Activated naive CD4-positive, alpha-beta T cell treated with anti-CD3 and anti-CD28 coated beads, Interleukin-2, amount 50 U/mL, for 72 hours (primary cell): ENCODE results near the gene SPAG17. TPM values are rescaled to one million over a fixed set of nuclear protein-coding genes. Genes with fewer than 3 reads are reported as not detected.

Experiments
- ATAC-seq, 2 donors: fragments of 150-1000 bp; cut with Tn5 transposase; 2 replicates each; pipeline ENCODE4 v1.10.0; 2021; ENCODE audit warnings: mild to moderate bottlenecking in 2 of 2, moderate library complexity in 2 of 2
- DNase-seq, 2 donors: peaks; one replicate each; pipeline ENCODE4 v3.0.0; 2021 to 2022; ENCODE audit warnings: low spot score in 2 of 2
- H3K27ac Mint-ChIP-seq, 2 donors: one replicate each; pipeline ENCODE4 v1.8.0; 2022; ENCODE audit warnings: mild to moderate bottlenecking in 2 of 2, mixed read lengths in 2 of 2
- H3K36me3 Mint-ChIP-seq, 2 donors: one replicate each; pipeline ENCODE4 v1.8.0; 2022; ENCODE audit warnings: mixed read lengths in 2 of 2
- H3K9me3 Mint-ChIP-seq, 2 donors: one replicate each; pipeline ENCODE4 v1.8.0; 2022; ENCODE audit warnings: mixed read lengths in 2 of 2
- total RNA-seq, 2 donors: library from RNA; stranded (reverse); gene quantifications; one replicate each; pipeline ENCODE4 v1.2.3, GENCODE V29; 2022

SPAG17 gene
- total RNA-seq, 2 donors from 2014 or later = not detected

GRCh38 chr1:118188411-118188810 is 3.4 kb upstream of the SPAG17 start:
- DNase-seq (no peak), ATAC-seq (no peak)
- no peak overlapping the region for H3K27ac Mint-ChIP-seq
- peaks cover 7 to 14% of the 10 kb centered on the region in 2 donors for H3K36me3 Mint-ChIP-seq
- peaks cover 20 to 21% of the 10 kb centered on the region in 2 donors for H3K9me3 Mint-ChIP-seq

GRCh38 chr1:118186026-118186425 is 998 bp upstream of the SPAG17 start:
- Mint-ChIP-seq H3K9me3 (peaks cover 8% of the 10 kb centered on the region in 2 donors), H3K27ac (no peak overlapping the region), H3K36me3 (peaks cover 7 to 14% of the 10 kb centered on the region in 2 donors)
- ATAC-seq = no peak
- DNase-seq = no peak

GRCh38 chr1:118184739-118185083 is 317 bp downstream of the SPAG17 start:
- peaks cover 7 to 14% of the 10 kb centered on the region in 2 donors for H3K36me3 Mint-ChIP-seq
- DNase-seq = no peak
- H3K27ac Mint-ChIP-seq = no peak overlapping the region
- ATAC-seq = no peak
- H3K9me3 Mint-ChIP-seq = peaks cover 8% of the 10 kb centered on the region in 2 donors

DNA sequence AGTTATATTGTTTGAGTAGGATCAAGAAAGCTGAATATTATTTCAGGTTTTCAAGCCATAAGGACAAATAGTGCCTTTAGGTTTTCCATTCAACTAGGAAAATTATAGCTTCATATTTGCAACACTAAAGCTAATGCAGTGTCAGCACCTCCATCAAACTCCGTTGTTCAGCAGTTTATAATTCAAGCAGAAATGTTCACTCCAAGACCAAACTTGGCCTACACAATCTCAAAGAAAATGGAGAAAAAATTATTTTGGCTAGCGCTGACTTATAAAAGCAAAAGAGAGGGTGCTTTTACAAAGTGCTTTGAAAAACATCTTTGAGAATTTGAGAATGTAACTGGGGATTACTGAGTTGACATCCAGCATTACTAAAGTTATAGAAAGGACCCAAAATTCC is 1.4 kb downstream of the SPAG17 start:
- DNase-seq (no peak), ATAC-seq (no peak)
- peaks cover 7 to 14% of the 10 kb centered on the region in 2 donors for H3K36me3 Mint-ChIP-seq
- H3K9me3 Mint-ChIP-seq = peaks cover 8% of the 10 kb centered on the region in 2 donors
- no peak overlapping the region for H3K27ac Mint-ChIP-seq

DNA sequence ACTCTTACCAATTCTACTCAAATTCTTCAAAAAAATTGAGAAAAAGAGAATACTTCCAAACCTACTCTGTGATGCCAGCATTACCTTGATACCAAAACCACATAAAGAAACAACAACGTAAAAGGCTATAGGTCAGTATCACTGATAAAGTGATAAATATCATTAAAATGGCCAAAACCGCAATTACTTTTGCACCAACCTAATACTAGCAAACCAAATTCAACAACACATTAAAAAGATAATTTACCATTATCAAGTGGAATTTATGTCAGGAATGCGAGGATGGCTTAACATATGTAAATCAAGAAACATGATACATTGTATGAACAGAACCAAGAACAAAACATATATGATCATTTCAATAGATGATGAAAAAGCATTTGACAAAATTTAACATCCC is 7.0 kb downstream of the SPAG17 start:
- ATAC-seq = no peak
- peaks cover 13 to 15% of the 10 kb centered on the region in 2 donors for H3K9me3 Mint-ChIP-seq
- H3K27ac Mint-ChIP-seq = no peak overlapping the region
- H3K36me3 Mint-ChIP-seq = peaks cover 0 to 4% of the 10 kb centered on the region in 2 donors
- no peak for DNase-seq

- H3K9me3 Mint-ChIP-seq = peaks cover under 1 to 3% of the 10 kb centered on the region in 2 donors
Observed at GRCh38 chr1:118169016-118169415, 16.0 kb downstream of the SPAG17 start.

DNA sequence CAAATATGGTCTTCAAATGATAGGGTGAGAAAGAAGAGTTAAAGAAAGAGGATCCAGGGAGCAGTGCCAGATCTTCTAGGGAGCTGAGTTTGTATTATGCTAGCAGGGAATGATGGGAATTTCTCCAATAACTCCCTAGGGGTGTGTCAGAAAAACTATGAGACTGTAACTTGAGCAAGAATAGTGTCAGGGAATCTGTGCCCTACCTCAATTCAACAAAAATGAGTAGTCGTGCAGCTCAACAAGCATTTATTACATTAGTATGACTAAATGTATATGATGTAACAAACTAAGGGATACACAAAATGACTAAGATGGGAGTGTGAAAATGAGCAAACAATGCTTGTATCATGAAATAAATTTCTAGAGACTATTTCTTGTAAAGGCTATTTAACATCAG is 24.2 kb downstream of the SPAG17 start:
- peaks cover 0 to 6% of the 10 kb centered on the region in 2 donors for H3K9me3 Mint-ChIP-seq
- no peak for DNase-seq
- H3K36me3 Mint-ChIP-seq = no peaks in the 10 kb centered on the region
- no peak overlapping the region for H3K27ac Mint-ChIP-seq
- no peak for ATAC-seq

More at GRCh38 chr1:118169016-118169415, 16.0 kb downstream of the SPAG17 start:
- Mint-ChIP-seq H3K36me3 (peaks cover 0 to 4% of the 10 kb centered on the region in 2 donors), H3K27ac (no peak overlapping the region)
- no peak for ATAC-seq
- DNase-seq = no peak

GRCh38 chr1:118159569-118159968 is 25.5 kb downstream of the SPAG17 start:
- ATAC-seq (no peak), DNase-seq (no peak)
- Mint-ChIP-seq H3K36me3 (no peaks in the 10 kb centered on the region), H3K27ac (no peak overlapping the region), H3K9me3 (peaks cover 0 to 6% of the 10 kb centered on the region in 2 donors)

- H3K9me3 Mint-ChIP-seq = peaks cover 0 to 6% of the 10 kb centered on the region in 2 donors
- DNase-seq = no peak
- ATAC-seq = no peak
- H3K36me3 Mint-ChIP-seq = no peaks in the 10 kb centered on the region
- no peak overlapping the region for H3K27ac Mint-ChIP-seq
Observed at GRCh38 chr1:118158924-118159323, 26.1 kb downstream of the SPAG17 start.

- Mint-ChIP-seq H3K36me3 (no peaks in the 10 kb centered on the region), H3K27ac (no peak overlapping the region), H3K9me3 (peaks cover 0 to 6% of the 10 kb centered on the region in 2 donors)
- ATAC-seq (no peak), DNase-seq (no peak)
Observed at GRCh38 chr1:118157506-118157905, 27.5 kb downstream of the SPAG17 start.

- DNase-seq (no peak), ATAC-seq (no peak)
- H3K9me3 Mint-ChIP-seq = no peaks in the 10 kb centered on the region
- H3K36me3 Mint-ChIP-seq = no peaks in the 10 kb centered on the region
- no peak overlapping the region for H3K27ac Mint-ChIP-seq
Observed at GRCh38 chr1:118155106-118155505, 29.9 kb downstream of the SPAG17 start.

GRCh38 chr1:118154220-118154619 is 30.8 kb downstream of the SPAG17 start:
- Mint-ChIP-seq H3K9me3 (no peaks in the 10 kb centered on the region), H3K36me3 (no peaks in the 10 kb centered on the region), H3K27ac (no peak overlapping the region)
- DNase-seq (no peak), ATAC-seq (no peak)

DNA sequence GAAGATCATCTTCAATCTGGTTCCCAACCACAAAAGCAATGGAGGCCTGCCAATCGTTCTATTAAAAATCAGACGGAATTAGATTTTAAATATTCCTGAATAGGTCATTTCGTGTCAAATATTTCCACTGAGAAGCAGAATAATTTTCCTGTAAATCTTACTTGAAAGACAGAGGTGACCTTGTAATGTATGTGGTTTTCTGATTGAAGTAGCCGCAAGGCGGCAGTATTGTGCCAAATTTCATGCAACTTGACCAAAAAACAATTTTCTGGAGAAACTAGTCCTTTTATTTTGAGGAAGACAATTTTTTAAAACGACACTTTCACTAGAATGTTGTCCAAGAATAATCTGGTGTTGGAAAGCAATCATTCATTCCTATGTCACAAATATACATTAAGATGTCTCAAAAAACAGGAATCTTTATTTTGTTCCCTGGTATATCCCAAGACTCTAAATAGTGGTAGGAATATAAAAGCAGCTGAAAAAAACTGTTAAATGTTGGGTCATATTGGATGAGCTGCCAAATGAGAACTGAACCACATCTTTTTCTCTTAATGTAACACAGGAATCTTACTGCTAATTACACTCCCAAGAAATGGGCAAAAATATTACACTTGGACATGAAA is 33.6 kb downstream of the SPAG17 start:
- H3K27ac Mint-ChIP-seq = no peak overlapping the region
- ATAC-seq (no peak), DNase-seq (peak in 1 of 2 donors; percentile 33)
- no peaks in the 10 kb centered on the region for H3K9me3 Mint-ChIP-seq
- H3K36me3 Mint-ChIP-seq = no peaks in the 10 kb centered on the region

DNA sequence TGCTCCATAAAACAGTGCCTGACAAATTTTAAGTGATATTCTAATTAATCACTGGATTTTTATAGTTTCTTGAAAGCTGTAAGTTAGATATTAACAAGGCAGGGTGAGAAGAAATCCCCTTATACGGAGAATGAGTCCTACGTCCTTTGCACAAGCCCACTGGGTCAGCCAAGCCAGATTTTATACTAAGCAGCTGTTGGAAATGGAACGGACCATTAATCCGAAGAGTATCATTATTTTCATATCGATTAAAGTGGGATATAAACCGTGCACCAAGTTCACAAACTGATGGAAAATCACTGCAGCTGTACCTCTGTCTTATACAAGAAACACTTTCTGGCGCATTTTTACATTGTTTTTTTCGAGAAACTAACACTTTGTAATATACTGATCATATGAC is 35.2 kb downstream of the SPAG17 start:
- no peak for ATAC-seq
- Mint-ChIP-seq H3K27ac (no peak overlapping the region), H3K36me3 (no peaks in the 10 kb centered on the region), H3K9me3 (no peaks in the 10 kb centered on the region)
- no peak for DNase-seq

GRCh38 chr1:118148034-118148433 is 37.0 kb downstream of the SPAG17 start:
- ATAC-seq (no peak), DNase-seq (no peak)
- H3K27ac Mint-ChIP-seq = no peak overlapping the region
- H3K36me3 Mint-ChIP-seq = no peaks in the 10 kb centered on the region
- H3K9me3 Mint-ChIP-seq = peaks cover 0 to 4% of the 10 kb centered on the region in 2 donors

GRCh38 chr1:118147522-118147921 is 37.5 kb downstream of the SPAG17 start:
- H3K27ac Mint-ChIP-seq = no peak overlapping the region
- ATAC-seq = no peak
- peaks cover 0 to 4% of the 10 kb centered on the region in 2 donors for H3K9me3 Mint-ChIP-seq
- DNase-seq = no peak
- H3K36me3 Mint-ChIP-seq = no peaks in the 10 kb centered on the region

DNA sequence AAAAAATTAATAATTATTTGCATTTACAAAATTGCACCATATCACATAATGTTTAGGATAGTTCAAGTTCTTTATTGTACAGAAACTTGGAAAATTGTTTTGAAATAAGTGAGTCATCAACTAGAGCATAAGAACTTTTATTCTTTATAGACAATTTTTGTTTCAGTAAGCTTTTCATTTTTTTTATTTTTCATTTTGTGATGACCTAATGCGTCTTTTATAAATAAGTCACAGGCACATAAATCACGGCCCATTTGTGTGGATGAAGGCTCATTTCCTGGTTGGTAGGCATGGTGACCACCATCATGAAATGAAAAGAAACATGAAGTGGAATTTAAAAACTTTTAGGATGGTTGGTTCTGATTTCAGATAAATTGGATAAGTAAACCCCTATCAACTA is 39.3 kb downstream of the SPAG17 start:
- DNase-seq = no peak
- Mint-ChIP-seq H3K27ac (no peak overlapping the region), H3K36me3 (no peaks in the 10 kb centered on the region), H3K9me3 (peaks cover 0 to 4% of the 10 kb centered on the region in 2 donors)
- no peak for ATAC-seq

DNA sequence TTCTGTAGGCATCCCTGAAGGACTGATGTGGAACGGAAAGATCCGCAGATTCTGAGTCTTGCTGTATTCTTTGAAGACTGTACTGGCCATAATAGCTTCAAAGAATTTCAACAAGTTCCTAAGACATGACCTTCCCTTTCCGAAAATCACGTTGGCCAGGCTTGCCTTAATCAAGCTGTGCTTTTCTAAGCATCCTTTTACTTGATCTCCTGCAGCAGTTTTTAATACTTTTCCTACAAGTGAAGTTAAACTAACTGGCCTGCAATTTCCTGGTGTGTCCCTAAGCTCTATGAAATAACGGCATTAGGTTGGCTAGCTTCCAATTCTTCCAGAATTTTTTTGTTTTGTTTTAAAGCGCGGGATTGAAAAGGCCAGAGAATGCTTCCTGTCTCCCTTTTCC is 40.3 kb downstream of the SPAG17 start:
- ATAC-seq (no peak), DNase-seq (no peak)
- Mint-ChIP-seq H3K9me3 (peaks cover 0 to 4% of the 10 kb centered on the region in 2 donors), H3K36me3 (no peaks in the 10 kb centered on the region), H3K27ac (no peak overlapping the region)
